H1 (cell line): Measurements from ENCODE around the gene KSR2. TPM values are rescaled to one million over a fixed set of nuclear protein-coding genes. Genes with fewer than 3 reads are reported as not detected.

Experiments
- CTCF ChIA-PET: fragments of 300-600 bp; sonication (Branson Sonifier 250); formaldehyde crosslinking; loops from one replicate; lab custom pipeline; 2021; ENCODE audit not compliant: partially characterized antibody; lab: Charles Lee
- POLR2A ChIA-PET: fragments of 300-600 bp; sonication (Branson Sonifier 250); formaldehyde crosslinking; loops from one replicate; lab custom pipeline; 2021; ENCODE audit warnings: inconsistent platforms; ENCODE audit not compliant: partially characterized antibody; lab: Charles Lee
- DNase-seq, 2 experiments: peaks; one replicate each; pipeline versions ENCODE4 v3.0.0 to v3.0.0-alpha.2; 2010 to 2022; ENCODE audit warnings: low spot score in 2 of 2, low read depth in 1 of 2, mixed read lengths in 1 of 2
- FAIRE-seq: peaks from 2 replicates; lab custom pipeline; 2011; peaks lifted over from hg19 to GRCh38; lab: Jason Lieb, UNC
- H2AFZ ChIP-seq: 2 replicates; pipeline ENCODE4 v1.8.1; 2012; ENCODE audit warnings: low read length, inconsistent platforms
- H2AK5ac ChIP-seq: 2 replicates; pipeline ENCODE4 v1.6.1; 2013; ENCODE audit warnings: low read depth, low read length
- H2BK120ac ChIP-seq: replicated peaks from 2 replicates; pipeline ENCODE3; 2013; ENCODE audit warnings: low read depth, low read length, inconsistent platforms
- H2BK12ac ChIP-seq: 2 replicates; pipeline ENCODE4 v1.6.1; 2013; ENCODE audit warnings: low read depth, low read length
- H2BK15ac ChIP-seq: 2 replicates; pipeline ENCODE4 v1.6.1; 2013; ENCODE audit warnings: low read length
- H2BK20ac ChIP-seq: 2 replicates; pipeline ENCODE4 v1.6.1; 2013; ENCODE audit warnings: low read length
- H2BK5ac ChIP-seq: 2 replicates; pipeline ENCODE4 v1.6.1; 2013; ENCODE audit warnings: low read depth, low read length
- H3K14ac ChIP-seq: 2 replicates; pipeline ENCODE4 v1.6.1; 2013; ENCODE audit warnings: inconsistent platforms; ENCODE audit not compliant: insufficient read length
- H3K18ac ChIP-seq: 2 replicates; pipeline ENCODE4 v1.6.1; 2013; ENCODE audit warnings: low read length; ENCODE audit errors: extremely low read depth
- H3K23ac ChIP-seq: 2 replicates; pipeline ENCODE4 v1.6.1; 2013; ENCODE audit warnings: inconsistent platforms; ENCODE audit not compliant: insufficient read length
- H3K23me2 ChIP-seq: 2 replicates; pipeline ENCODE4 v1.6.1; 2013; ENCODE audit warnings: low read depth, low read length
- H3K27ac ChIP-seq: 2 replicates; pipeline ENCODE4 v1.6.1; 2011; ENCODE audit warnings: low read depth, low read length, inconsistent platforms
- H3K27me3 ChIP-seq, 4 experiments: replicated peaks in 1 of 4; 1 replicate in 1 of 4; 2 replicates in 3 of 4; pipeline versions ENCODE4 v1.6.1 to v1.8.1; 2011 to 2013; ENCODE audit warnings: low read length in 3 of 4, mild to moderate bottlenecking in 3 of 4, inconsistent platforms in 2 of 4, mixed read lengths in 2 of 4, moderate library complexity in 1 of 4; ENCODE audit not compliant: control insufficient read depth in 3 of 4, insufficient read depth in 3 of 4; ENCODE audit errors: extremely low read depth in 1 of 4
- H3K36me3 ChIP-seq, 4 experiments: 2 replicates each; pipeline versions ENCODE4 v1.6.1 to v1.8.1; 2011 to 2013; ENCODE audit warnings: mild to moderate bottlenecking in 4 of 4, low read length in 3 of 4, moderate library complexity in 2 of 4, control low read depth in 1 of 4, inconsistent platforms in 1 of 4; ENCODE audit not compliant: insufficient read depth in 4 of 4, control insufficient read depth in 2 of 4
- H3K4ac ChIP-seq: replicated peaks from 2 replicates; pipeline ENCODE3; 2013; ENCODE audit warnings: low read length, low read depth, mixed read lengths, inconsistent platforms; ENCODE audit not compliant: insufficient read length
- H3K4me1 ChIP-seq, 4 experiments: replicated peaks in 1 of 4; 1 replicate in 1 of 4; 2 replicates in 3 of 4; pipeline versions ENCODE4 v1.6.1 to v1.8.1; 2011 to 2013; ENCODE audit warnings: low read length in 3 of 4, inconsistent platforms in 2 of 4, mixed read lengths in 1 of 4; ENCODE audit not compliant: insufficient read depth in 4 of 4, control insufficient read depth in 3 of 4
- H3K4me2 ChIP-seq, 2 experiments: 2 replicates each; pipeline versions ENCODE4 v1.6.1 to v1.8.1; 2011 to 2013; ENCODE audit warnings: low read depth in 2 of 2, low read length in 2 of 2, control low read depth in 1 of 2, inconsistent platforms in 1 of 2, mild to moderate bottlenecking in 1 of 2; ENCODE audit not compliant: insufficient read depth in 1 of 2
- H3K4me3 ChIP-seq, 4 experiments: fragments of 200-600, 300-600 bp in 1 of 4; sonication (generic), shearing (Covaris generic), sonication (Bioruptor Twin) in 1 of 4; 2 replicates each; pipeline versions ENCODE4 v1.5.1 to v1.8.1; 2011 to 2016; ENCODE audit warnings: low read length in 4 of 4, low read depth in 3 of 4, control low read depth in 2 of 4, inconsistent platforms in 2 of 4, mild to moderate bottlenecking in 2 of 4, mixed read lengths in 1 of 4, moderate library complexity in 1 of 4; ENCODE audit not compliant: insufficient read depth in 2 of 4; ENCODE audit errors: extremely low read depth in 1 of 4
- H3K56ac ChIP-seq: replicated peaks from 2 replicates; pipeline ENCODE3; 2013; ENCODE audit warnings: low read depth, mild to moderate bottlenecking, mixed read lengths, low read length, inconsistent platforms; ENCODE audit not compliant: insufficient read length
- H3K79me1 ChIP-seq: 2 replicates; pipeline ENCODE4 v1.6.1; 2013; ENCODE audit warnings: low read depth, low read length, control low read depth
- H3K79me2 ChIP-seq, 2 experiments: 2 replicates each; pipeline versions ENCODE4 v1.6.1 to v1.8.1; 2012 to 2013; ENCODE audit warnings: low read length in 2 of 2, mild to moderate bottlenecking in 2 of 2, inconsistent platforms in 1 of 2; ENCODE audit not compliant: insufficient read depth in 2 of 2, control insufficient read depth in 1 of 2
- H3K9ac ChIP-seq, 4 experiments: replicated peaks in 1 of 4; 1 replicate in 1 of 4; 2 replicates in 3 of 4; pipeline versions ENCODE4 v1.6.1 to v1.8.1; 2011 to 2013; ENCODE audit warnings: low read depth in 3 of 4, low read length in 3 of 4, control low read depth in 2 of 4, mild to moderate bottlenecking in 2 of 4, moderate library complexity in 2 of 4, inconsistent platforms in 1 of 4; ENCODE audit errors: extremely low read depth in 1 of 4
- H3K9me3 ChIP-seq, 2 experiments: 2 replicates each; pipeline versions ENCODE4 v1.6.1 to v1.8.1; 2012 to 2013; ENCODE audit warnings: mild to moderate bottlenecking in 2 of 2, moderate library complexity in 2 of 2, control low read depth in 1 of 2, inconsistent platforms in 1 of 2, low read depth in 1 of 2, low read length in 1 of 2, mixed read lengths in 1 of 2; ENCODE audit not compliant: insufficient read depth in 2 of 2
- H4K20me1 ChIP-seq, 2 experiments: replicated peaks in 1 of 2; 2 replicates each; pipeline versions ENCODE3 to v1.8.1; 2011 to 2013; ENCODE audit warnings: inconsistent platforms in 2 of 2, low read length in 2 of 2, mild to moderate bottlenecking in 1 of 2; ENCODE audit not compliant: insufficient read depth in 2 of 2, control insufficient read depth in 1 of 2
- H4K5ac ChIP-seq: 2 replicates; pipeline ENCODE4 v1.6.1; 2013; ENCODE audit warnings: low read length, low read depth, mixed read lengths, inconsistent platforms; ENCODE audit not compliant: insufficient read length
- H4K8ac ChIP-seq: 2 replicates; pipeline ENCODE4 v1.8.0; 2013; ENCODE audit warnings: mild to moderate bottlenecking, moderate library complexity, low read length, inconsistent platforms; ENCODE audit not compliant: insufficient read depth; ENCODE audit errors: extremely low read depth
- H4K91ac ChIP-seq: replicated peaks from 2 replicates; pipeline ENCODE3; 2013; ENCODE audit warnings: low read length, mixed read lengths, inconsistent platforms; ENCODE audit not compliant: insufficient read length
- BRCA1 ChIP-seq: IDR thresholded peaks from 2 replicates; pipeline ENCODE4 v1.6.1; 2012; ENCODE audit warnings: low read depth, low read length, improper control_type of control experiment
- CREB1 ChIP-seq: IDR thresholded peaks from 2 replicates; pipeline ENCODE4 v1.6.1; 2012; ENCODE audit warnings: inconsistent platforms
- EP300 ChIP-seq, 2 experiments: IDR thresholded peaks; 1 replicate in 1 of 2; 2 replicates in 1 of 2; pipeline ENCODE4 v1.6.1; 2011 to 2012; ENCODE audit warnings: low read depth in 2 of 2, low read length in 2 of 2, mild to moderate bottlenecking in 2 of 2, borderline replicate concordance in 1 of 2, inconsistent platforms in 1 of 2, moderate library complexity in 1 of 2
- RAD21 ChIP-seq, 2 experiments: IDR thresholded peaks in 1 of 2; conservative IDR thresholded peaks in 1 of 2; 2 replicates each; pipeline ENCODE4 v1.6.1; 2011; ENCODE audit warnings: low read depth in 2 of 2, low read length in 2 of 2, improper control_type of control experiment in 1 of 2, inconsistent platforms in 1 of 2, mild to moderate bottlenecking in 1 of 2, moderate library complexity in 1 of 2
- RFX5 ChIP-seq: IDR thresholded peaks from 2 replicates; pipeline ENCODE4 v1.6.1; 2011; ENCODE audit warnings: low read depth, low read length, improper control_type of control experiment, borderline replicate concordance
- SP1 ChIP-seq: IDR thresholded peaks from 2 replicates; pipeline ENCODE4 v1.6.1; 2011; ENCODE audit warnings: low read depth, low read length
- TAF7 ChIP-seq: optimal IDR thresholded peaks from 2 replicates; pipeline ENCODE3; 2011; ENCODE audit warnings: low read depth, mild to moderate bottlenecking, inconsistent platforms, low read length, moderate library complexity, borderline replicate concordance
- USF2 ChIP-seq: IDR thresholded peaks from 2 replicates; pipeline ENCODE4 v1.6.1; 2011; ENCODE audit warnings: low read length, improper control_type of control experiment
- WGBS, 2 experiments: shearing (Covaris generic) in 1 of 2; methylation state at CpG; one replicate each; pipeline versions ENCODE4 v1.1.6 to v1.1.7; 2013 to 2015; ENCODE audit warnings: low lambda C conversion rate in 2 of 2, mixed read lengths in 2 of 2, inconsistent platforms in 1 of 2, low coverage in 1 of 2, missing lambda C conversion rate in 1 of 2; ENCODE audit not compliant: insufficient replicate concordance in 2 of 2, insufficient coverage in 1 of 2, insufficient read length in 1 of 2; ENCODE audit errors: extremely low coverage in 1 of 2, missing lambda C conversion rate in 1 of 2; 5-methylcytosine and 5-hydroxymethylcytosine counted together
- polyA plus RNA-seq, 7 experiments: library from polyadenylated mRNA; depleted of rRNA in 3 of 7; stranded (reverse) in 5 of 7; unstranded in 2 of 7; fragments of >200 nt in 5 of 7; fragments of 200-250 nt in 2 of 7; gene quantifications; 1 replicate in 5 of 7; 2 replicates in 1 of 7; 4 replicates in 1 of 7; pipeline versions ENCODE4 v1.2.1 to v1.2.3, GENCODE V29; 2011 to 2013; ENCODE audit warnings: missing spikeins in 2 of 7, mixed read lengths in 2 of 7
- total RNA-seq: library from RNA; stranded (reverse); fragmentation: NEBNext Ultra II Directional; extraction: Animal tissue kit (Norgen Biotek cat#: 25700); gene quantifications from 2 replicates; pipeline ENCODE4 v1.2.1, GENCODE V29; 2021

KSR2 gene
- total and polyA plus RNA-seq, 2 of the 8 experiments (the other 6 are each of a cell fraction or from before 2014, with no cell fraction given), result 0.74 to 2.2 TPM

- Histone ChIP-seq H4K91ac (no peak overlapping the region), H2BK120ac (no peak overlapping the region), H3K4ac (no peak overlapping the region), H3K9ac (no peak overlapping the region), H2AFZ (no peak overlapping the region), H3K18ac (no peak overlapping the region), H3K79me1 (no peaks in the 10 kb centered on the region), H3K27ac (no peak overlapping the region), H3K36me3 (no peaks in the 10 kb centered on the region), H3K56ac (no peak overlapping the region), H4K8ac (no peak overlapping the region), H2BK20ac (no peak overlapping the region), H3K79me2 (no peaks in the 10 kb centered on the region), H3K9me3 (no peaks in the 10 kb centered on the region), H3K4me1 (peaks cover 2 to 9% (median 4%) of the 10 kb centered on the region in 4 experiments; a peak in 6 of 7 replicates), H2BK5ac (no peak overlapping the region), H3K4me2 (no peak overlapping the region; a peak in 1 of 4 replicates), H3K14ac (no peak overlapping the region), H3K4me3 (no peak overlapping the region), H3K23ac (no peak overlapping the region), H4K20me1 (peaks cover 0 to 6% of the 10 kb centered on the region in 2 experiments), H2AK5ac (no peak overlapping the region), H4K5ac (no peak overlapping the region), H3K27me3 (peaks cover 0 to 3% (median 0%) of the 10 kb centered on the region in 4 experiments; a peak in 2 of 7 replicates), H2BK12ac (no peak overlapping the region), H2BK15ac (no peak overlapping the region), H3K23me2 (peaks cover 5% of the 10 kb centered on the region; the same call in 1 of the 2 replicates)
- ChIA-PET CTCF (interaction anchor here (0.6 to 4.6 kb wide), 55 partner anchors 9 to 895 kb away, joined by 3 to 39 read pairs (median 4); partner anchors contain the start of gene RFC5), POLR2A (interaction anchor here (0.9 to 2.4 kb wide), 6 partner anchors 95 to 160 kb away, joined by 3 to 17 read pairs (median 4); partner anchors contain the start of gene RFC5)
- FAIRE-seq, result peak; percentile 78
- 38% methylated on average over 19 of the region's 19 CpGs; no CpG with 5 or more reads in 1 of the 2 experiments for WGBS, 2 experiments
- peak; percentile 49 to 95 for DNase-seq
- TF ChIP-seq TAF7 (peak; percentile 17), USF2 (no peak), RAD21 (IDR thresholded peaks at IDR 0.05 in 1 of 2, conservative IDR thresholded peaks at IDR 0.05 in 1 of 2; ENCODE audit: low read depth in 2 of 2, low read length in 2 of 2) (peak; percentile 91 to 94), RFX5 (0 out of 2 replicates have a peak, but pooled peaks have one; percentile 9), SP1 (peak; percentile 66; the same call in 1 of the 2 replicates), CREB1 (peak; percentile 19; the same call in 1 of the 2 replicates), EP300 (IDR thresholded peaks at IDR 0.05; ENCODE audit: borderline replicate concordance in 1 of 2, low read depth in 2 of 2, low read length in 2 of 2) (peak in 1 of 2 experiments; percentile 25; a peak in 1 of 3 replicates), BRCA1 (no peak)
Measured at GRCh38 chr12:117874842-117875434, 93.9 kb downstream of the KSR2 start.
